ENCODE results near the gene DGCR2. TPM values are rescaled to one million over a fixed set of nuclear protein-coding genes. Genes with fewer than 3 reads are reported as not detected.

DGCR2 gene
- total and polyA plus RNA-seq, 10 donors = 9.5 to 60.7 (median 49.3) TPM

GRCh38 chr22:19132693-19133400, 10.6 kb upstream of the DGCR2 start:
- Histone ChIP-seq H3K27me3 (replicated peaks in 1 of 7) (no peaks in the 10 kb centered on the region), H3K9me3 (no peaks in the 10 kb centered on the region), H3K27ac (no peak overlapping the region), H3K4me3 (no peak overlapping the region), H3K36me3 (peaks cover 0 to 75% (median 55%) of the 10 kb centered on the region in 6 donors), H3K4me1 (no peaks in the 10 kb centered on the region)
- TF ChIP-seq POLR2AphosphoS5 (IDR thresholded peaks at IDR 0.05) = no peak
- TF ChIP-seq CTCF (IDR thresholded peaks at IDR 0.05 in 8 of 11, conservative IDR thresholded peaks at IDR 0.05 in 3 of 11) = no peak
- TF ChIP-seq POLR2A (IDR thresholded peaks at IDR 0.05) = no peak
- DNase-seq = no peak
- intact Hi-C loops (cut with DNase I; ENCODE audit: low total_unique reads) = no loop called here
- WGBS, 5 donors = 81 to 85% (median 83%) methylated on average over 9 of the region's 9 CpGs

- Histone ChIP-seq H3K9me3 (no peaks in the 10 kb centered on the region), H3K4me1 (no peaks in the 10 kb centered on the region), H3K36me3 (peaks cover 0 to 68% (median 48%) of the 10 kb centered on the region in 6 donors), H3K27me3 (replicated peaks in 1 of 7) (no peaks in the 10 kb centered on the region), H3K27ac (no peak overlapping the region), H3K4me3 (no peak overlapping the region)
- intact Hi-C loops (cut with DNase I; ENCODE audit: low total_unique reads) = no loop called here
- 94 to 96% (median 95%) methylated on average over 18 to 20 of the region's 20 CpGs for WGBS, 5 donors
- no peak for DNase-seq
- peak in 1 of 3 donors; percentile 31 for TF ChIP-seq POLR2AphosphoS5 (IDR thresholded peaks at IDR 0.05)
- TF ChIP-seq POLR2A (IDR thresholded peaks at IDR 0.05) = no peak
These were observed 9.9 kb upstream of the DGCR2 start for GRCh38 chr22:19132153-19132552.

- H3K27me3 ChIP-seq (replicated peaks in 1 of 7) = no peaks in the 10 kb centered on the region
- peaks cover 0 to 63% (median 43%) of the 10 kb centered on the region in 6 donors for H3K36me3 ChIP-seq
- 94 to 98% (median 97%) methylated on average over 17 to 19 of the region's 19 CpGs for WGBS, 5 donors
- intact Hi-C loops (cut with DNase I; ENCODE audit: low total_unique reads) = no loop called here
- no peak for DNase-seq
- no peaks in the 10 kb centered on the region for H3K9me3 ChIP-seq
- no peak for TF ChIP-seq POLR2A (IDR thresholded peaks at IDR 0.05)
- no peak for TF ChIP-seq CTCF (IDR thresholded peaks at IDR 0.05 in 8 of 11, conservative IDR thresholded peaks at IDR 0.05 in 3 of 11)
- no peak for TF ChIP-seq POLR2AphosphoS5 (IDR thresholded peaks at IDR 0.05)
- H3K27ac ChIP-seq = no peak overlapping the region
- H3K4me1 ChIP-seq = no peaks in the 10 kb centered on the region
- H3K4me3 ChIP-seq = no peak overlapping the region
These were observed 9.4 kb upstream of the DGCR2 start for GRCh38 chr22:19131685-19132015.

- no peak for TF ChIP-seq CTCF (IDR thresholded peaks at IDR 0.05 in 8 of 11, conservative IDR thresholded peaks at IDR 0.05 in 3 of 11)
- peak in 1 of 3 donors; percentile 5 for TF ChIP-seq POLR2AphosphoS5 (IDR thresholded peaks at IDR 0.05)
- H3K27me3 ChIP-seq (replicated peaks in 1 of 7) = no peaks in the 10 kb centered on the region
- WGBS, 5 donors = 90 to 94% (median 92%) methylated on average over 14 to 27 of the region's 27 CpGs
- no peak within 1 kb of the TSS for H3K27ac ChIP-seq
- no peak within 1 kb of the TSS for H3K4me3 ChIP-seq
- intact Hi-C loops (cut with DNase I; ENCODE audit: low total_unique reads) = no loop called here
- H3K4me1 ChIP-seq = no peaks in the 10 kb centered on the region
- DNase-seq = no peak
- H3K9me3 ChIP-seq = no peaks in the 10 kb centered on the region
- H3K36me3 ChIP-seq = peaks cover 0 to 58% (median 38%) of the 10 kb centered on the region in 6 donors
These were observed 8.9 kb upstream of the DGCR2 start, which contains the start of gene TSSK2 for GRCh38 chr22:19130959-19131684. Gene TSSK2 (plus strand): TSS chr22:19131308. CDS start chr22:19131400, 92 bp downstream.

Data from spleen (tissue), 11 donors.